Smooth muscle cell (in vitro differentiated cells): ENCODE measurements around the gene SYNE2. TPM values are rescaled to one million over a fixed set of nuclear protein-coding genes. Genes with fewer than 3 reads are reported as not detected.
A peak's percentile ranks its signal among the peaks of the same experiment; 100 is the strongest.

Source experiments
- DNase-seq: peaks from one replicate; lab custom pipeline; 2025; ENCODE audit not compliant: unreplicated experiment; lab: John Stamatoyannopoulos, UW
- H2AFZ ChIP-seq: fragments of 200-600 bp; sonication (generic); 2 replicates; pipeline ENCODE4 v1.6.0; 2016; ENCODE audit warnings: antibody characterized with exemption, low read depth, mild to moderate bottlenecking
- H3F3A ChIP-seq: fragments of 200-600 bp; sonication (generic); 2 replicates; pipeline ENCODE4 v1.6.0; 2017; ENCODE audit warnings: antibody characterized with exemption, low read depth
- H3K27ac ChIP-seq: fragments of 200-600 bp; sonication (generic); 2 replicates; pipeline ENCODE4 v1.5.1; 2016; ENCODE audit warnings: low read depth, mild to moderate bottlenecking
- H3K27me3 ChIP-seq: fragments of 200-600 bp; sonication (generic); 2 replicates; pipeline ENCODE4 v1.6.1; 2016; ENCODE audit warnings: low read depth, mild to moderate bottlenecking
- H3K36me3 ChIP-seq: fragments of 200-600 bp; sonication (generic); 2 replicates; pipeline ENCODE4 v1.5.1; 2016; ENCODE audit warnings: low read depth
- H3K4me1 ChIP-seq: fragments of 200-600 bp; sonication (generic); 2 replicates; pipeline ENCODE4 v1.5.1; 2016; ENCODE audit warnings: low read depth
- H3K4me2 ChIP-seq: fragments of 200-600 bp; sonication (generic); 2 replicates; pipeline ENCODE4 v1.6.0; 2016; ENCODE audit warnings: mild to moderate bottlenecking
- H3K4me3 ChIP-seq: fragments of 200-600 bp; sonication (generic); 2 replicates; pipeline ENCODE4 v1.5.1; 2016; ENCODE audit warnings: mild to moderate bottlenecking
- H3K79me2 ChIP-seq: fragments of 200-600 bp; sonication (generic); 2 replicates; pipeline ENCODE4 v1.6.0; 2016; ENCODE audit warnings: low read depth, mild to moderate bottlenecking
- H3K9ac ChIP-seq: fragments of 200-600 bp; sonication (generic); 2 replicates; pipeline ENCODE4 v1.6.0; 2016; ENCODE audit warnings: low read depth
- H3K9me3 ChIP-seq: fragments of 200-600 bp; sonication (generic); replicated peaks from 2 replicates; pipeline ENCODE4 v1.5.1; 2016; ENCODE audit warnings: low read depth
- H4K20me1 ChIP-seq: fragments of 200-600 bp; sonication (generic); 2 replicates; pipeline ENCODE4 v1.6.0; 2016; ENCODE audit warnings: low read depth
- whole genome bisulfite sequencing: methylation state at CpG from one replicate; pipeline ENCODE4 v1.1.7; 2016; ENCODE audit warnings: low lambda C conversion rate; 5-methylcytosine and 5-hydroxymethylcytosine counted together
- polyA plus RNA-seq: library from polyadenylated mRNA; unstranded; fragments of >200 nt; fragmentation: Nextera tagmentation; extraction: Ambion mirVana; gene quantifications from 2 replicates; pipeline ENCODE4 v1.2.1, GENCODE V29; 2016
- total RNA-seq: library from RNA; depleted of rRNA; stranded (reverse); fragments of >200 nt; gene quantifications from 2 replicates; pipeline ENCODE4 v1.2.3, GENCODE V29; 2014
- TF ChIP-seq, protein P1 (sequence below): fragments of 200-600 bp; sonication (generic); IDR thresholded peaks from 2 replicates; pipeline ENCODE4 v1.5.1; 2017; ENCODE audit warnings: borderline replicate concordance, mild to moderate bottlenecking, antibody characterized with exemption; ENCODE audit not compliant: insufficient read depth, poor library complexity, severe bottlenecking

The SYNE2 gene
- total and polyA plus RNA-seq, 2 experiments from 2014 or later, result 4.8 to 20.9 TPM

DNA sequence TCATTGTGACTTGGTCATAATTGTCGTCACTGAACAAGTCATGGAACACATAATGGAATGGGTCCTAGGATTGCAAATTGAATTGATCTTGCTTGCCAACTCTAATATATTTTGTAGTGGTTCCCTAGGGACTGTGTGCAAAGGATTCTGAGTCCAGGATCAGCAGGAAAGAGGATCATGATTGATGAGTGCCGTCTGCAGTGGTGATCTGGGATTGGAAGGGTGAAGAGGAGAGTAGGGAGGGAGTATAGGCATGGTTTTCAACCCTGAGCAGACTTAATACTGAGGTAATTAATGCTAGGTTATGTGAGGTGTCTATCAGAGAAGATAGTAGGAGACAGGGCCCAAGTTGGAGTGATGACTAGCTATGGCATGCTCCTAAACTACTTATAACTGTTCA lies 272.5 kb downstream of the SYNE2 start:
- no peak for DNase-seq
- Histone ChIP-seq H3K4me2 (no peak overlapping the region), H4K20me1 (no peaks in the 10 kb centered on the region), H2AFZ (no peak overlapping the region), H3K27ac (no peak overlapping the region), H3K4me1 (no peaks in the 10 kb centered on the region), H3K4me3 (no peak overlapping the region), H3F3A (no peaks in the 10 kb centered on the region), H3K27me3 (no peaks in the 10 kb centered on the region), H3K9me3 (no peaks in the 10 kb centered on the region), H3K36me3 (no peaks in the 10 kb centered on the region), H3K79me2 (no peaks in the 10 kb centered on the region), H3K9ac (no peak overlapping the region)
- WGBS, result 94% methylated on average over 2 of the region's 2 CpGs
- TF ChIP-seq, protein P1, sequence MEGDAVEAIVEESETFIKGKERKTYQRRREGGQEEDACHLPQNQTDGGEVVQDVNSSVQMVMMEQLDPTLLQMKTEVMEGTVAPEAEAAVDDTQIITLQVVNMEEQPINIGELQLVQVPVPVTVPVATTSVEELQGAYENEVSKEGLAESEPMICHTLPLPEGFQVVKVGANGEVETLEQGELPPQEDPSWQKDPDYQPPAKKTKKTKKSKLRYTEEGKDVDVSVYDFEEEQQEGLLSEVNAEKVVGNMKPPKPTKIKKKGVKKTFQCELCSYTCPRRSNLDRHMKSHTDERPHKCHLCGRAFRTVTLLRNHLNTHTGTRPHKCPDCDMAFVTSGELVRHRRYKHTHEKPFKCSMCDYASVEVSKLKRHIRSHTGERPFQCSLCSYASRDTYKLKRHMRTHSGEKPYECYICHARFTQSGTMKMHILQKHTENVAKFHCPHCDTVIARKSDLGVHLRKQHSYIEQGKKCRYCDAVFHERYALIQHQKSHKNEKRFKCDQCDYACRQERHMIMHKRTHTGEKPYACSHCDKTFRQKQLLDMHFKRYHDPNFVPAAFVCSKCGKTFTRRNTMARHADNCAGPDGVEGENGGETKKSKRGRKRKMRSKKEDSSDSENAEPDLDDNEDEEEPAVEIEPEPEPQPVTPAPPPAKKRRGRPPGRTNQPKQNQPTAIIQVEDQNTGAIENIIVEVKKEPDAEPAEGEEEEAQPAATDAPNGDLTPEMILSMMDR, result no peak

DNA sequence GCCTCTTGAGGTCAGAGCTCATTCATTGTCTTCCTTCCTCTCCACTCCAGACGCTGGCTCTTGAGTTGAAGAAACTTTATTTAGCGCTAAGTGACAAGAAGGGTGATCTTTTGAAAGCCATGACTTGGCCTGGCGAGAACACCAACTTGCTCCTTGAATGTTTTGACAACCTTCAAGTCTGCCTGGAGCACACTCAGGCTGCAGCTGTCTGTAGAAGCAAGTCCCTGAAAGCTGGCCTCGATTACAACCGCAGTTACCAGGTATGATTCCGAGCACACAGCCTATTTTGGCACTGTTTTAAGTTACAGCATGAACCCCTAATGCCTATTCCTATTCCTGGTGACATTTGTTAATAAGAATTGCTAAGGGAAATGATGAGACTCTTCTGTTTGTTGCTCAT lies 273.7 kb downstream of the SYNE2 start:
- no peaks in the 10 kb centered on the region for H3F3A ChIP-seq
- H3K36me3 ChIP-seq, result no peaks in the 10 kb centered on the region
- no peak overlapping the region for H3K27ac ChIP-seq
- H3K27me3 ChIP-seq, result no peaks in the 10 kb centered on the region
- no peaks in the 10 kb centered on the region for H4K20me1 ChIP-seq
- no peaks in the 10 kb centered on the region for H3K79me2 ChIP-seq
- H3K4me1 ChIP-seq, result no peaks in the 10 kb centered on the region
- H3K4me3 ChIP-seq, result no peak overlapping the region
- H2AFZ ChIP-seq, result no peak overlapping the region
- WGBS, result 97% methylated on average over 6 of the region's 6 CpGs
- H3K9me3 ChIP-seq, result no peaks in the 10 kb centered on the region
- H3K9ac ChIP-seq, result no peak overlapping the region
- TF ChIP-seq, protein P1, result no peak
- DNase-seq, result no peak
- no peak overlapping the region for H3K4me2 ChIP-seq

DNA sequence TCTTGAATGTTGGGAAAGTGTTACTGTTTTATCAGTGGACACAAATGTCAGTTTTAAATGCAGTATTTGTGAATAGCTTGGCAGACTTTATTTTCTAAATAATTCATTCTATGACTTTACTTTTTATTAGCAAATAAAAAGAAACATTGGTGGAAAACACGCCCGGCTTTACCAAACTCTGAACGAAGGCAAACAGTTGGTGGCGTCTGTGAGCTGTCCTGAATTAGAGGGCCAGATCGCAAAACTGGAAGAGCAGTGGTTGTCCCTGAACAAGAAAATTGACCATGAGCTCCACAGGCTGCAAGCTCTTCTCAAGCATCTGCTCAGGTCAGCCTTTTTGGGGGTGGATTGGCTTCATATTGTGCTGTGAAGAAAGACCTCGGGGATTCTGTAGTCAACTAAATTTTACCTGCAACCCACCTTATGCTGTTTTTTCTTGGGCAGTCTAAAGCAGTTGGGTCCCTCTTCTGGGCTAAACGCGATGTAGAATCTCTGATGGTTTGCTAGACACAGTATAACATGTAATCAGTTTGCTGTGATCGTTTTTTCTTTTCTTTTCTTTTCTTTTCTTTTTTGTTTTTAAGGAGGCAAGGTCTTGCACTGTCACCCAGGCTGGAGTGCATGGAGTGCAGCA lies 285.0 kb downstream of the SYNE2 start:
- Histone ChIP-seq H3K27me3 (no peaks in the 10 kb centered on the region), H3K4me3 (no peak overlapping the region), H3K79me2 (no peaks in the 10 kb centered on the region), H3F3A (no peaks in the 10 kb centered on the region), H3K36me3 (no peaks in the 10 kb centered on the region), H4K20me1 (no peaks in the 10 kb centered on the region), H3K9ac (no peak overlapping the region), H3K4me2 (no peak overlapping the region), H2AFZ (no peak overlapping the region), H3K4me1 (no peaks in the 10 kb centered on the region), H3K27ac (no peak overlapping the region), H3K9me3 (no peaks in the 10 kb centered on the region)
- WGBS, result 78% methylated on average over 9 of the region's 9 CpGs
- DNase-seq, result no peak
- TF ChIP-seq, protein P1, result peak; percentile 14
